ENCODE measurements around the gene BBS9. TPM values are rescaled to one million over a fixed set of nuclear protein-coding genes. Genes with fewer than 3 reads are reported as not detected.

The BBS9 gene
- total and polyA plus RNA-seq, 3 donors from 2014 or later = 39.3 to 55.7 (median 53.3) TPM

DNA sequence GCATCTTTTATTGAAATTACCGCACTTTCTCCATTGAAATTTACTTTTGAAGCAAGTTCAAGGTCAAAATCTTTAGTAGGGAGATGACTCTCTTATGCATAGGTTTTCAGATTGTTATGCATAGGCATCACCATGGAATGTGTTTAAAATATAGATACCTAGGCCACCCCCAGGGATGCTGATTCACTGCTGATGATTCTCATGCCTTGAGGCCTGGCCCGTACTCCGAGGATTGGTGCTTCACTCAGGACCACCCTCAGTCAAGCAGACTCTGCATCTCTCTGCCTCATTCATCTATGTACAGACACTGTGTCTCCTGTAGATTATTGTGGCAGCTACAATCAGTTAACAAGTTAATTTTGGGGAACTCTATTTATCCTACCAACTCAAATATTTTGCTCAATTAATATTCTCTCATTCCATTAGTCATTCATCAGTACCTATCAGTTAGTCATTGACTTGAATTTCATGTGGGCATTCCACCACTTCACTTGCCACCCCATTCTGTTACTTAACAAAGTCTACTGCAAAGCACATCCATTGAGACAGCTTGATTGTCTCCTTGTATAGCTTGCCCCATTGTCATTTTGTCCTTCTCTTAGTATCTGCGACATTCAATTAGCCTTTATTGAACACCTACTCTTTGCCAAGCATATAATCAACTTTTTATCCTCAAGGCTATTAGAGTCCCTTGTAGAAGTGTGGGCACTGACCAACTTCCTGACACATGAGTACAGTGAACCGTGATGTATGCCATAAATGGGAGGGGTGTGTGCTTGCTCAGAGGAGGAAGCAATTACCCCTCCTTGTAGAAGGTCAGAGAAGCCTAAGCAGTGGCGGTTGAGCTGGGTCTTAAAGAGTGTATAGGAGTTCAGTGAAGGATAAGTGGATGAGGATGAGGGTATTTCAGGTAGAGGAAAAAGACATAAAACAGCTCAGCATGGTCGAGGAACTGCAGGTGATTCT, 520.4 kb downstream of the BBS9 start:
- 85 to 89% methylated on average over 7 of the region's 7 CpGs for WGBS, 2 donors
- intact Hi-C loops (cut with DNase I; ENCODE audit: low total_unique reads) = no loop called here

GRCh38 chr7:33650828-33651227, 521.5 kb downstream of the BBS9 start:
- no peak for DNase-seq
- no peaks in the 10 kb centered on the region for H3K27me3 ChIP-seq
- intact Hi-C loops (cut with DNase I; ENCODE audit: low total_unique reads) = no loop called here
- H3K27ac ChIP-seq = no peak overlapping the region
- no peaks in the 10 kb centered on the region for H3K9me3 ChIP-seq
- no peaks in the 10 kb centered on the region for H3K36me3 ChIP-seq (ENCODE audit: low read depth, missing control alignments)
- H3K4me1 ChIP-seq = no peaks in the 10 kb centered on the region
- TF ChIP-seq CTCF (IDR thresholded peaks at IDR 0.05) (no peak), POLR2A (IDR thresholded peaks at IDR 0.05) (no peak)
- WGBS, 2 donors = 84 to 91% methylated on average over 3 of the region's 3 CpGs
- H3K4me3 ChIP-seq = no peak overlapping the region

More for the DNA sequence above, 520.4 kb downstream of the BBS9 start:
- TF ChIP-seq POLR2A (IDR thresholded peaks at IDR 0.05) (no peak), CTCF (IDR thresholded peaks at IDR 0.05) (no peak)
- Histone ChIP-seq H3K27me3 (no peaks in the 10 kb centered on the region), H3K27ac (no peak overlapping the region), H3K36me3 (ENCODE audit: low read depth, missing control alignments) (no peaks in the 10 kb centered on the region), H3K4me1 (no peaks in the 10 kb centered on the region), H3K4me3 (no peak overlapping the region), H3K9me3 (no peaks in the 10 kb centered on the region)
- no peak for DNase-seq

DNA sequence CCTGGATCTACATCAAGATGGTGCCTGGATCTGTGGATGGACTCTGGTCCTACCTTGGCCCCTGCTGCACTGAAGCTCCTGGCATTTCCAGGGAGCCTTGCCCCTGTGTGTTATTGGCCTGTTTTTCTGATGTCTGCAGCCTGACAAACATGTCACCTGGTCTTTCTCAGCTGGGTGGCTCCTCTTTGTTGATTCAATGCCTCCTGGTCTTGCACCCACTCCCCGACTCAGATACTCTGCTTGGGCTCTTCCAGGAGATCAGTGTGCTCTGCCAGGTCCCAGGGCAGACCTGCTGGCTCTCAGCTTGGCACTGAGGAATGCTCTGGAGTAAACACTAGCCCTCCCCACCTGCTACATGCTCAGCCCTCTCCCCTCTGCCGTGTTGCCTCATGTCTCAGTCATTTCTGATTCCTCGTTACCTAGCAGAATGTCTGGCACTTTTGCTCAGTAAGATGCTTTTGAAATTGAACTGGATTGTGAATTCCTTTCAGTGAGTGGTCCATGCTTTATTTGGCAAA, 522.7 kb downstream of the BBS9 start:
- no peak overlapping the region for H3K4me3 ChIP-seq
- no peaks in the 10 kb centered on the region for H3K36me3 ChIP-seq (ENCODE audit: low read depth, missing control alignments)
- no peaks in the 10 kb centered on the region for H3K9me3 ChIP-seq
- no peak overlapping the region for H3K27ac ChIP-seq
- WGBS, 2 donors = 73 to 81% methylated on average over 3 of the region's 3 CpGs
- intact Hi-C loops (cut with DNase I; ENCODE audit: low total_unique reads) = no loop called here
- DNase-seq = no peak
- H3K27me3 ChIP-seq = no peaks in the 10 kb centered on the region
- no peaks in the 10 kb centered on the region for H3K4me1 ChIP-seq
- TF ChIP-seq CTCF (IDR thresholded peaks at IDR 0.05) (no peak), POLR2A (IDR thresholded peaks at IDR 0.05) (no peak)

- TF ChIP-seq CTCF (IDR thresholded peaks at IDR 0.05) = no peak
- TF ChIP-seq POLR2A (IDR thresholded peaks at IDR 0.05) = no peak
- Histone ChIP-seq H3K4me1 (no peaks in the 10 kb centered on the region), H3K4me3 (no peak overlapping the region), H3K36me3 (ENCODE audit: low read depth, missing control alignments) (no peaks in the 10 kb centered on the region), H3K27me3 (no peaks in the 10 kb centered on the region), H3K27ac (no peak overlapping the region), H3K9me3 (no peaks in the 10 kb centered on the region)
- intact Hi-C loops (cut with DNase I; ENCODE audit: low total_unique reads) = no loop called here
- 84 to 86% methylated on average over 5 of the region's 5 CpGs for WGBS, 2 donors
- DNase-seq = no peak
Observed at GRCh38 chr7:33654676-33655075, 525.3 kb downstream of the BBS9 start.

Small RNA genes lying within 50 kb of the gene (small RNA-seq; reads per million reads assigned to genes)
- gene AC007312.1 = 0 reads per million in 2 donors
- gene AC074338.1 = 0 reads per million in 2 donors
- 0 to 0.09 reads per million in 2 donors for gene RNA5SP229

Other genes with a start within 250 kb of the BBS9 start
- 10 to 100 TPM; 45.8 to 48.1 TPM for gene KBTBD2, start 237.8 kb upstream of the BBS9 start, total RNA-seq
- 45.0 TPM for gene KBTBD2, start 237.8 kb upstream of the BBS9 start, polyA plus RNA-seq (ENCODE audit: insufficient read depth, low read depth, low replicate concordance)
- gene FKBP9, start 172.1 kb upstream of the BBS9 start, total RNA-seq = 10 to 100 TPM; 66.5 to 95.1 TPM
- gene FKBP9, start 172.1 kb upstream of the BBS9 start, polyA plus RNA-seq (ENCODE audit: insufficient read depth, low read depth, low replicate concordance) = 43.5 TPM
- gene NT5C3A, start 66.8 kb upstream of the BBS9 start, total RNA-seq = 10 to 100 TPM; 19.5 to 23.8 TPM
- gene NT5C3A, start 66.8 kb upstream of the BBS9 start, polyA plus RNA-seq (ENCODE audit: insufficient read depth, low read depth, low replicate concordance) = 18.9 TPM
- 10 to 100 TPM; 28.2 to 29.2 TPM for gene RP9, start 20.2 kb upstream of the BBS9 start, total RNA-seq
- gene RP9, start 20.2 kb upstream of the BBS9 start, polyA plus RNA-seq (ENCODE audit: insufficient read depth, low read depth, low replicate concordance) = 17.9 TPM

All from testis (tissue), 3 donors.